Keratinocyte (primary cell): ENCODE measurements around the gene ZNF792. TPM values are rescaled to one million over a fixed set of nuclear protein-coding genes. Genes with fewer than 3 reads are reported as not detected.
"Not testable (repeated sequence)": the region's sequence is repeated elsewhere in the genome, so short reads cannot be mapped to it uniquely, and the experiment has no call there.

Source experiments
- DNase-seq: peaks from one replicate; pipeline ENCODE4 v3.0.0-alpha.2; 2011; ENCODE audit warnings: low read depth, missing footprints, low spot score
- FAIRE-seq: peaks from 2 replicates; lab custom pipeline; 2011; peaks lifted over from hg19 to GRCh38; lab: Jason Lieb, UNC
- H2AFZ ChIP-seq: 2 replicates; pipeline ENCODE4 v1.6.0; 2012; ENCODE audit warnings: low read length, control low read depth, inconsistent platforms; ENCODE audit not compliant: control insufficient read depth
- H3K27ac ChIP-seq: 2 replicates; pipeline ENCODE4 v1.5.1; 2011; ENCODE audit warnings: low read length; ENCODE audit not compliant: control insufficient read depth, insufficient read depth
- H3K27me3 ChIP-seq: 3 replicates; pipeline ENCODE4 v1.6.0; 2011; ENCODE audit warnings: low read length; ENCODE audit not compliant: control insufficient read depth, insufficient read depth; ENCODE audit errors: extremely low read depth
- H3K36me3 ChIP-seq, 2 experiments: 2 replicates in 1 of 2; 3 replicates in 1 of 2; pipeline ENCODE4 v1.5.1; 2011; ENCODE audit warnings: low read length in 2 of 2, mild to moderate bottlenecking in 1 of 2; ENCODE audit not compliant: control insufficient read depth in 2 of 2, insufficient read depth in 2 of 2; ENCODE audit errors: extremely low read depth in 1 of 2
- H3K4me1 ChIP-seq: 3 replicates; pipeline ENCODE4 v1.5.1; 2011; ENCODE audit warnings: low read length; ENCODE audit not compliant: control insufficient read depth, insufficient read depth; ENCODE audit errors: extremely low read depth
- H3K4me2 ChIP-seq: 3 replicates; pipeline ENCODE4 v1.6.0; 2011; ENCODE audit warnings: low read depth, low read length; ENCODE audit not compliant: control insufficient read depth, insufficient read depth; ENCODE audit errors: extremely low read depth
- H3K4me3 ChIP-seq, 3 experiments: fragments of 200-600 bp in 1 of 3; sonication (generic) in 1 of 3; 2 replicates in 2 of 3; 3 replicates in 1 of 3; pipeline ENCODE4 v1.5.1; 2011 to 2016; ENCODE audit warnings: low read length in 3 of 3, mild to moderate bottlenecking in 3 of 3, control low read depth in 2 of 3, inconsistent platforms in 1 of 3, low read depth in 1 of 3, mixed read lengths in 1 of 3, mixed run types in 1 of 3, moderate library complexity in 1 of 3; ENCODE audit not compliant: control insufficient read depth in 2 of 3, insufficient read depth in 2 of 3; ENCODE audit errors: extremely low read depth in 1 of 3
- H3K79me2 ChIP-seq: 2 replicates; pipeline ENCODE4 v1.6.0; 2012; ENCODE audit warnings: low read length; ENCODE audit not compliant: control insufficient read depth, insufficient read depth
- H3K9ac ChIP-seq: 3 replicates; pipeline ENCODE4 v1.6.0; 2011; ENCODE audit warnings: low read length; ENCODE audit not compliant: control insufficient read depth, insufficient read depth; ENCODE audit errors: extremely low read depth
- H3K9me1 ChIP-seq: 3 replicates; pipeline ENCODE4 v1.6.0; 2011; ENCODE audit warnings: low read length; ENCODE audit not compliant: control insufficient read depth, insufficient read depth; ENCODE audit errors: extremely low read depth
- H3K9me3 ChIP-seq: 2 replicates; pipeline ENCODE4 v1.5.1; 2012; ENCODE audit warnings: low read depth, low read length; ENCODE audit not compliant: control insufficient read depth
- H4K20me1 ChIP-seq: 3 replicates; pipeline ENCODE4 v1.6.0; 2011; ENCODE audit warnings: low read length; ENCODE audit not compliant: control insufficient read depth, insufficient read depth; ENCODE audit errors: extremely low read depth
- CTCF ChIP-seq, 3 experiments: IDR thresholded peaks in 1 of 3; conservative IDR thresholded peaks in 1 of 3; optimal IDR thresholded peaks in 1 of 3; 2 replicates in 2 of 3; 3 replicates in 1 of 3; pipeline versions ENCODE3 to v1.5.1; 2011; ENCODE audit warnings: low read length in 3 of 3, mild to moderate bottlenecking in 3 of 3, moderate library complexity in 2 of 3, control low read depth in 1 of 3, inconsistent platforms in 1 of 3; ENCODE audit not compliant: insufficient read depth in 2 of 3; ENCODE audit errors: extremely low read depth in 1 of 3
- EZH2 ChIP-seq: IDR thresholded peaks from one replicate; pipeline ENCODE4 v1.6.1; 2012; ENCODE audit warnings: inconsistent platforms, mild to moderate bottlenecking, low read length, moderate library complexity
- dilution Hi-C: fragments of 300-500 bp; cut with MboI; formaldehyde crosslinking; loops from one replicate; pipeline ENCODE4 v1.7.0; 2020; ENCODE audit warnings: low sequenced_read_pairs; ENCODE audit not compliant: extremely low pct_ligation_motif_present
- polyA plus RNA-seq, 5 experiments: library from polyadenylated mRNA; depleted of rRNA in 3 of 5; stranded (reverse) in 3 of 5; stranded (forward) in 1 of 5; unstranded in 1 of 5; fragments of >200 nt; gene quantifications; 1 replicate in 1 of 5; 2 replicates in 3 of 5; 3 replicates in 1 of 5; pipeline versions ENCODE4 v1.2.1 to v1.2.3, GENCODE V29; 2011 to 2012; ENCODE audit warnings: missing spikeins in 2 of 5, low read depth in 1 of 5, low replicate concordance in 1 of 5

ZNF792 gene
- polyA plus RNA-seq, 1 donor (not counting 4 experiments of a cell fraction or from before 2014, with no cell fraction given): 1.9 TPM

- no peak for DNase-seq
- dilution Hi-C loops: no loop called here
- Histone ChIP-seq H3K27ac (no peak overlapping the region), H3K36me3 (no peaks in the 10 kb centered on the region), H3K4me2 (peak overlapping the region; percentile 92), H3K79me2 (peaks cover 7% of the 10 kb centered on the region), H2AFZ (peak overlapping the region; percentile 99), H4K20me1 (no peaks in the 10 kb centered on the region), H3K4me1 (peaks cover 4% of the 10 kb centered on the region), H3K27me3 (no peaks in the 10 kb centered on the region), H3K4me3 (peak overlapping the region in 2 of 3 experiments; percentile 81 to 98), H3K9me3 (no peaks in the 10 kb centered on the region), H3K9ac (no peak overlapping the region), H3K9me1 (no peaks in the 10 kb centered on the region)
- TF ChIP-seq EZH2 (no peak), CTCF (optimal IDR thresholded peaks at IDR 0.05 in 1 of 3, IDR thresholded peaks at IDR 0.05 in 1 of 3, conservative IDR thresholded peaks at IDR 0.05 in 1 of 3; ENCODE audit: extremely low read depth in 1 of 3, insufficient read depth in 2 of 3, low read length in 3 of 3) (no peak)
- no peak for FAIRE-seq
These were observed 37.7 kb downstream of the ZNF792 start for GRCh38 chr19:34926361-34926684.

- Histone ChIP-seq H3K9ac (no peak overlapping the region), H2AFZ (no peak overlapping the region), H3K4me3 (no peak overlapping the region), H3K79me2 (peaks cover 7% of the 10 kb centered on the region), H3K36me3 (no peaks in the 10 kb centered on the region), H3K9me3 (no peaks in the 10 kb centered on the region), H3K27ac (no peak overlapping the region), H3K27me3 (no peaks in the 10 kb centered on the region), H3K9me1 (no peaks in the 10 kb centered on the region), H3K4me2 (no peak overlapping the region), H4K20me1 (no peaks in the 10 kb centered on the region), H3K4me1 (peaks cover 7% of the 10 kb centered on the region)
- DNase-seq: no peak
- TF ChIP-seq CTCF (optimal IDR thresholded peaks at IDR 0.05 in 1 of 3, IDR thresholded peaks at IDR 0.05 in 1 of 3, conservative IDR thresholded peaks at IDR 0.05 in 1 of 3; ENCODE audit: extremely low read depth in 1 of 3, insufficient read depth in 2 of 3, low read length in 3 of 3) (no peak), EZH2 (no peak)
- dilution Hi-C loops: no loop called here
- no peak for FAIRE-seq
These were observed 38.7 kb downstream of the ZNF792 start for GRCh38 chr19:34925278-34925855.

GRCh38 chr19:34920090-34920786 is 43.8 kb downstream of the ZNF792 start:
- dilution Hi-C loops, H4K20me1 ChIP-seq, H3K27ac ChIP-seq, H3K79me2 ChIP-seq, H3K36me3 ChIP-seq, H3K9me3 ChIP-seq, H3K9ac ChIP-seq, H2AFZ ChIP-seq, DNase-seq, H3K9me1 ChIP-seq, H3K4me1 ChIP-seq, H3K27me3 ChIP-seq, H3K4me2 ChIP-seq, FAIRE-seq, H3K4me3 ChIP-seq: not testable (repeated sequence)
